Lower leg skin (tissue), 3 donors: ENCODE data around the gene ATOH8.

Experiments
- CTCF ChIP-seq, 3 donors: fragments of 450-650 bp; IDR thresholded peaks; one replicate each; pipeline ENCODE4 v1.5.1; 2016; ENCODE audit warnings: antibody characterized with exemption in 3 of 3, mild to moderate bottlenecking in 3 of 3, moderate library complexity in 2 of 3
- POLR2A ChIP-seq, 2 donors: fragments of 450-650 bp; IDR thresholded peaks; one replicate each; pipeline ENCODE4 v1.6.1; 2016 to 2017; ENCODE audit warnings: antibody characterized with exemption in 2 of 2, mild to moderate bottlenecking in 1 of 2, moderate library complexity in 1 of 2

GRCh38 chr2:85794491-85795121, 40.8 kb downstream of the ATOH8 start:
- TF ChIP-seq CTCF (IDR thresholded peaks at IDR 0.05), result no peak
- TF ChIP-seq POLR2A (IDR thresholded peaks at IDR 0.05), result no peak
